LNCAP (cell line): ENCODE measurements around the gene ZNF79.

Experiments used
- TF ChIP-seq, protein P1 (sequence below): fragments of 450-650 bp; IDR thresholded peaks from 2 replicates; pipeline ENCODE4 v1.5.1; 2017; ENCODE audit warnings: mild to moderate bottlenecking

The ZNF79 gene

DNA sequence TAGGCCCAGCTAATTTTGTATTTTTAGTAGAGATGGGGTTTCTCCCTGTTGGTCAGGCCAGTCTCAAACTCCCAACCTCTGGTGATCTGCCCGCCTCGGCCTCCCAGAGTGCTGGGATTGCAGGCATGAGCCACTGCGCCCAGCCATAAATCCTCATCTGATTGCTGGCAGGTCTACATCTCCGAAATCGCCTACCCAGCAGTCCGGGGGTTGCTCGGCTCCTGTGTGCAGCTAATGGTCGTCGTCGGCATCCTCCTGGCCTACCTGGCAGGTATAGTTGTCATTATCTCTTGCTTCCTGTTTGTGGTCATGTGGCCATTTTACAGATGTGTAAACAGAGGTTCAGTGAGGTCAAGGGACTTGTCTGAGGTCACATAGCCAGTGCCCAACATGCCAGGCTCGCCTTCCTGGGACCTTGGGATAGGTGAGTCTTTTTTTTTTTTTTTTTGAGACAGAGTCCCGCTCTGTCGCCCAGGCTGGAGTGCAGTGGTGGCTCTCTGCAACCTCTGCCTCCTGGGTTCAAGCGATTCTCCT lies 24.4 kb upstream of the ZNF79 start:
- TF ChIP-seq, protein P1, sequence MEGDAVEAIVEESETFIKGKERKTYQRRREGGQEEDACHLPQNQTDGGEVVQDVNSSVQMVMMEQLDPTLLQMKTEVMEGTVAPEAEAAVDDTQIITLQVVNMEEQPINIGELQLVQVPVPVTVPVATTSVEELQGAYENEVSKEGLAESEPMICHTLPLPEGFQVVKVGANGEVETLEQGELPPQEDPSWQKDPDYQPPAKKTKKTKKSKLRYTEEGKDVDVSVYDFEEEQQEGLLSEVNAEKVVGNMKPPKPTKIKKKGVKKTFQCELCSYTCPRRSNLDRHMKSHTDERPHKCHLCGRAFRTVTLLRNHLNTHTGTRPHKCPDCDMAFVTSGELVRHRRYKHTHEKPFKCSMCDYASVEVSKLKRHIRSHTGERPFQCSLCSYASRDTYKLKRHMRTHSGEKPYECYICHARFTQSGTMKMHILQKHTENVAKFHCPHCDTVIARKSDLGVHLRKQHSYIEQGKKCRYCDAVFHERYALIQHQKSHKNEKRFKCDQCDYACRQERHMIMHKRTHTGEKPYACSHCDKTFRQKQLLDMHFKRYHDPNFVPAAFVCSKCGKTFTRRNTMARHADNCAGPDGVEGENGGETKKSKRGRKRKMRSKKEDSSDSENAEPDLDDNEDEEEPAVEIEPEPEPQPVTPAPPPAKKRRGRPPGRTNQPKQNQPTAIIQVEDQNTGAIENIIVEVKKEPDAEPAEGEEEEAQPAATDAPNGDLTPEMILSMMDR, result no peak

DNA sequence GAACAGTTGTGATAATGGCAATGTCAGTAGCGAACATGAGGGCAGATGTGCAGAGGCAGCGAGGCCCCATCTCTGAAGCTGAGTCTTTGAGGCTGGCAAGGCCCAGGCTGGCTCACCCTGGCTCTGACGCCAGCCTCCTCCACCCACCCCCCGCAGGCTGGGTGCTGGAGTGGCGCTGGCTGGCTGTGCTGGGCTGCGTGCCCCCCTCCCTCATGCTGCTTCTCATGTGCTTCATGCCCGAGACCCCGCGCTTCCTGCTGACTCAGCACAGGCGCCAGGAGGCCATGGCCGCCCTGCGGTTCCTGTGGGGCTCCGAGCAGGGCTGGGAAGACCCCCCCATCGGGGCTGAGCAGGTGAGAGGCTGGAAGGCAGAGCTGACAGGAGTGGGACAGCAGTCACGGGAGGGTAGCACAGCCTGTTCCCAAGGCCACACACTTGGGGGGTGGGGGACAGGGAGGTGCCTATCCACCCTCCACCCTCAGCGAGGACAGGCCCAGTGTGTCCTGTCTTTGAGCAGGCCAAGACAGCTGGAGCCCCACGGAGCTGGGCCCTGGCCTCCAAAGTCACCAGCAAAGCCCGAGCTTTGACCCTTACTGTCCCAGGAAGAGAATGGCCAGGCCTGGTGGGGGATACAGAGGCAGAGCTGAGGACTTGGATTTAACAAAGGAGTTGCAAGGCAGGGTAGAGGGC lies 21.6 kb upstream of the ZNF79 start:
- TF ChIP-seq, protein P1, result no peak

DNA sequence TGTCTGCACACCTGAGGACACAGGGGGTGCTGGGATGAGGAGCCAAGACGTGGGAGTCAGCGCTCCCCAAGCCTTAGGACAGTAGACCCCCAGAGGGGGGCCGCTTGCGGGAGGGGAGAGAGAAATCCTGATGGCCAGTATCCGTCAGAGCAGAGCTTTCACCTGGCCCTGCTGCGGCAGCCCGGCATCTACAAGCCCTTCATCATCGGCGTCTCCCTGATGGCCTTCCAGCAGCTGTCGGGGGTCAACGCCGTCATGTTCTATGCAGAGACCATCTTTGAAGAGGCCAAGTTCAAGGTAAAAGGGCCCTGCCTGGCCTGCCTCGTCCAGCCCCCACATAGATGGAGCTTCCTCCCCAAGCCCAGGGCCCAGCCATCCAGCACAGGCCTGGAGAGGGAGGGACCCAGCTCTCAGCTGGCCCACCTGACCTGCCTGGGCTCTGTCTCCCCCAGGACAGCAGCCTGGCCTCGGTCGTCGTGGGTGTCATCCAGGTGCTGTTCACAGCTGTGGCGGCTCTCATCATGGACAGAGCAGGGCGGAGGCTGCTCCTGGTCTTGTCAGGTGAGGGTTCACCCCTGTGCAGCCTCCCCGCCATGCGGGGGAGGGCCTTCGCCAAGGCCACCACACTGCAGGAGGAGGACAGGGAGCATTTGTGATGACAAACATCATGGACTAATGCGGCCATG lies 20.5 kb upstream of the ZNF79 start:
- TF ChIP-seq, protein P1, result no peak

DNA sequence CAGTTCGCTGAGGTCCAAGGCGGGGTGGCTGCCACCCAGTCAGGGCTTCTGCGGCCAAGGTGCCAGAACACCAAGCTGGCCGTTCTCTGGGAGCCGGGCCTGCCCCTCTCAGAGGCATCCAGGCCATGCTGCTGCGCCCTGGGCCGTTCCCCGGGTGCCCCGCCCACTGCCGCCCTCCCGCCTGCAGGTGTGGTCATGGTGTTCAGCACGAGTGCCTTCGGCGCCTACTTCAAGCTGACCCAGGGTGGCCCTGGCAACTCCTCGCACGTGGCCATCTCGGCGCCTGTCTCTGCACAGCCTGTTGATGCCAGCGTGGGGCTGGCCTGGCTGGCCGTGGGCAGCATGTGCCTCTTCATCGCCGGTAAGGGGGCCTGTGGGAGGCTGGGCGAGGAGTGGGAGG lies 19.6 kb upstream of the ZNF79 start:
- TF ChIP-seq, protein P1, result no peak

DNA sequence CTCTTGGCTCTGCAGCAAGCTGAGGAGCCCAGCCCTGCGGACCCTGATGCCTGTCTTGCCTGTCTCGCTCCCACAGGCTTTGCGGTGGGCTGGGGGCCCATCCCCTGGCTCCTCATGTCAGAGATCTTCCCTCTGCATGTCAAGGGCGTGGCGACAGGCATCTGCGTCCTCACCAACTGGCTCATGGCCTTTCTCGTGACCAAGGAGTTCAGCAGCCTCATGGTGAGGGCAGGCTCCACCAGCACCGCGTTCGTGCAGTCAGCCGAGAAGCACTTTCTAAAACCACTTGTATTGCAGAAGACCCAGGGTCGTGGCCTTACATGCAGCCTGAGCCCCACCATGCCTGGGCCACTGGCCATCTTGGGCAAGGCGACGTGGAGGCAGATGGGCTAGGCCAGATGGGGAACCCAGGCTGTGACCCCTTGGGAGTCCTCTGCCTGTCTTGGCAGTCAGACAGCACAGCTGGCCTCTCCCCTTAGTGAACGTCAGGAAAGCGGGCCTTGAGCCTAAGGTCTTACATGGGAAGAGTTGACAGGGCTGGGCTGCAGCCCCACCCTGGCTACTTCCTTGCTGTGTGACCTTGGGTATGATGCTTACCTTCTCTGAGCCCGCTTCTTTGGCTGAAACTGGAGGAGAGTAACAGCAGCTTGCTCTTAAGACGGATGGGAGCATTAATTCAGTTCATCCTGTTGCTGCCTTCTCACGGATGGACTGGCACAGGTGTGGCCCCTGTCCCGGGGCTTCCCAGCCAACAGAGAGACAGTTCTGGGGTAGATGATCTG lies 18.6 kb upstream of the ZNF79 start:
- TF ChIP-seq, protein P1, result no peak

DNA sequence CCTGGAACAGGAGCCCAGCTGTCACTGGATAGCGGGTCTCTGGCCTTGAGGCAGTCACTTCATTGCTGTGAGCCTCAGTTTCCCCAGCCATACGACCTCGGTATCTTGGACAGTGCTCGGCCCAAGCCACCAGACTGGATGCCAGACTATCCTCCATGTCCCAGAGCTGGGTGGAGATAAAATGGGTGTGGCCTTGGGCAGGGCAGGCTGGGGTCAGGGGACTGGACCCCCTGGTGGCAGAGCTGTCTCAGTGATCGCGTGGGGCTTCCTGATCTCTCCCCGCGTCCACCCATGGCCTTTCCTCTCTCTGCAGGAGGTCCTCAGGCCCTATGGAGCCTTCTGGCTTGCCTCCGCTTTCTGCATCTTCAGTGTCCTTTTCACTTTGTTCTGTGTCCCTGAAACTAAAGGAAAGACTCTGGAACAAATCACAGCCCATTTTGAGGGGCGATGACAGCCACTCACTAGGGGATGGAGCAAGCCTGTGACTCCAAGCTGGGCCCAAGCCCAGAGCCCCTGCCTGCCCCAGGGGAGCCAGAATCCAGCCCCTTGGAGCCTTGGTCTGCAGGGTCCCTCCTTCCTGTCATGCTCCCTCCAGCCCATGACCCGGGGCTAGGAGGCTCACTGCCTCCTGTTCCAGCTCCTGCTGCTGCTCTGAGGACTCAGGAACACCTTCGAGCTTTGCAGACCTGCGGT lies 17.2 kb upstream of the ZNF79 start:
- TF ChIP-seq, protein P1, result no peak

DNA sequence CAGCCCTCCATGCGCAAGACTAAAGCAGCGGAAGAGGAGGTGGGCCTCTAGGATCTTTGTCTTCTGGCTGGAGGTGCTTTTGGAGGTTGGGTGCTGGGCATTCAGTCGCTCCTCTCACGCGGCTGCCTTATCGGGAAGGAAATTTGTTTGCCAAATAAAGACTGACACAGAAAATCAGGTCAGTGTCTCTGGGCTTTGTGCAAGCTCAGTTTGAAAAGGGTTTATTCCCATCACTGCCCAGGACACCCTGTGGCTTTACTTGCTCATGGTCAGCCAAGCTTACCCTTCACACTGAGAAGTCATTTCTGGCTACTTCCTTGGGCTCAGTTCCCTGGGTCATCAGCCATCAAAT lies 16.7 kb upstream of the ZNF79 start:
- TF ChIP-seq, protein P1, result no peak
